NT2/D1 (cell line): ENCODE results near the gene GRIK2.

Experiments
- DNase-seq: peaks from one replicate; pipeline ENCODE4 v3.0.0-alpha.2; 2011; ENCODE audit warnings: low read depth, low spot score
- H3K27me3 ChIP-seq: 2 replicates; pipeline ENCODE4 v1.6.0; 2011; ENCODE audit warnings: mild to moderate bottlenecking; ENCODE audit not compliant: insufficient read length, insufficient read depth
- H3K36me3 ChIP-seq: 2 replicates; pipeline ENCODE4 v1.6.1; 2011; ENCODE audit warnings: mild to moderate bottlenecking, low read length, mixed read lengths; ENCODE audit not compliant: insufficient read depth, insufficient read length
- H3K4me1 ChIP-seq: 2 replicates; pipeline ENCODE4 v1.5.1; 2011; ENCODE audit not compliant: insufficient read depth, insufficient read length
- H3K4me3 ChIP-seq: 2 replicates; pipeline ENCODE4 v1.5.1; 2011; ENCODE audit warnings: low read depth; ENCODE audit not compliant: insufficient read length
- H3K9ac ChIP-seq: 2 replicates; pipeline ENCODE4 v1.6.0; 2011; ENCODE audit warnings: low read depth; ENCODE audit not compliant: insufficient read length
- H3K9me3 ChIP-seq: 2 replicates; pipeline ENCODE4 v1.5.1; 2011; ENCODE audit warnings: mild to moderate bottlenecking, low read length; ENCODE audit not compliant: insufficient read depth
- SUZ12 ChIP-seq: IDR thresholded peaks from 2 replicates; pipeline ENCODE4 v1.6.1; 2011; ENCODE audit not compliant: insufficient read length, insufficient read depth; ENCODE audit errors: extremely low read depth
- YY1 ChIP-seq: IDR thresholded peaks from 2 replicates; pipeline ENCODE4 v1.6.1; 2011; ENCODE audit not compliant: insufficient read length, insufficient read depth
- ZNF274 ChIP-seq: IDR thresholded peaks from 2 replicates; pipeline ENCODE4 v1.6.1; 2011; ENCODE audit warnings: mild to moderate bottlenecking, low read depth, low read length

Gene GRIK2

GRCh38 chr6:101395345-101395744 lies 1.8 kb downstream of the GRIK2 start:
- DNase-seq, result no peak
- no peak overlapping the region for H3K4me3 ChIP-seq
- H3K4me1 ChIP-seq, result no peaks in the 10 kb centered on the region
- peaks cover 35% of the 10 kb centered on the region for H3K27me3 ChIP-seq
- H3K9me3 ChIP-seq, result no peaks in the 10 kb centered on the region
- TF ChIP-seq SUZ12, result no peak
- no peak for TF ChIP-seq YY1
- TF ChIP-seq ZNF274, result no peak
- H3K9ac ChIP-seq, result no peak overlapping the region
- H3K36me3 ChIP-seq, result no peaks in the 10 kb centered on the region

- peaks cover 29% of the 10 kb centered on the region for H3K27me3 ChIP-seq
- H3K9me3 ChIP-seq, result no peaks in the 10 kb centered on the region
- no peak overlapping the region for H3K4me3 ChIP-seq
- H3K9ac ChIP-seq, result no peak overlapping the region
- no peak for TF ChIP-seq SUZ12
- TF ChIP-seq YY1, result no peak
- TF ChIP-seq ZNF274, result no peak
- no peak for DNase-seq
- H3K4me1 ChIP-seq, result no peaks in the 10 kb centered on the region
- no peaks in the 10 kb centered on the region for H3K36me3 ChIP-seq
These were observed 3.2 kb downstream of the GRIK2 start for GRCh38 chr6:101396548-101397173.

DNA sequence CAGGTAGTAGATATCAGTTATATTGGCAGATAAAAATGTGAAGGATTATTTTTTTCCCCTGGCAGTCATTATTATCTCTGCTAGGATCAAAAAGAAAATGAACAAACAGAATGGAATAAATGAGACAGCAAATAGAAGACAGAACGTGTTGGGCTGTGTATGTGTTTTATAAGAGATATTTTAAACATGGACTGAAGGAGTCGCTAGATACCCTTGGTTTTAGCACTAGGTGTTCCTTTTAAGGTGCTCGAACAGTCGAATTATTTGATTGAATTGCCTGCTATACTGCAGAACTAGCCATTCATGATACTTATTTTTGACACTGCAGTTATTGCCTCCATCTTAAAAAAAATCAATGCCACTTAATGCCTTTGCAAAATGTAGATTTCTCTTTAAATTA lies 3.7 kb downstream of the GRIK2 start:
- Histone ChIP-seq H3K4me3 (no peak overlapping the region), H3K27me3 (peaks cover 28% of the 10 kb centered on the region), H3K36me3 (no peaks in the 10 kb centered on the region), H3K9me3 (no peaks in the 10 kb centered on the region), H3K9ac (no peak overlapping the region), H3K4me1 (no peaks in the 10 kb centered on the region)
- TF ChIP-seq ZNF274 (no peak), YY1 (no peak), SUZ12 (no peak)
- no peak for DNase-seq

DNA sequence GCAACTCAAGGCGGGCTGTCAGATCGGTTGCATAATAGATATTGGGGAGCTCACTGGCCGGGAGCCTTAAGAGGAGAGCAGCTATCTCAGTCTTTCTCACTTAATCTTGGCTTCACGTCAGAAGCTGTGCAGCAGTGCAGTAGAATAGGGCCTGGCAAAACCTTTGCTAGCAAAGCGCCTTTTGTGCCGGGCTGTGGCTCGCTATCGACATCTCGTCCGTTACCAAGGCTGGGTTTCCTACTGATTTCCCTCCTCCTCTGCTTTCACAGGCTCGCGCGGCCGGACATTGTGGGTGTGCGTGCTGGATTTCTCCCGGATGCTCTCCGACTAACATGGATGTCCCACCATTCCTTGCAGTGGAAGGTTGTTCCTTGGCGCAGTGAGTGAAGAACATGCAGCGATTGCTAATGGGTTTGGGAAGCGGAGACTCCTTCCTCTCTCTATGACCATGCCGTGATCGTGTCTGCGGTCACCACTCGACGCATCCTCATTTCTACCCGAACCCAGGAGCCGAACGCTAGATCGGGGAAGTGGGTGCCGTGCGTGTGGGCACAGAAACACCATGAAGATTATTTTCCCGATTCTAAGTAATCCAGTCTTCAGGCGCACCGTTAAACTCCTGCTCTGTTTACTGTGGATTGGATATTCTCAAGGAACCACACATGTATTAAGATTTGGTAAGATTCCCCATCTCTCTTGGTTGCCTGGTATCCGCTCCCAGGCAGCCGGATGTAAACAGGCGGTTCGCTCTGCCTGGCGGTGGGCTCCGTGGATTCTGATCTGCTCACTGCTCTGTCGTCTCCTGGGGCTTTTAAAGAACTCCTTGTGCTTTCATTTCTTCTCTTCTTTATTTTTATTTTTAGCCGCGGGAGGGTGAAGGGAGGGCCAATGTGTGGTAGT lies 5.5 kb downstream of the GRIK2 start:
- Histone ChIP-seq H3K9me3 (no peaks in the 10 kb centered on the region), H3K9ac (no peak overlapping the region), H3K27me3 (peaks cover 16% of the 10 kb centered on the region), H3K4me3 (no peak overlapping the region), H3K36me3 (no peaks in the 10 kb centered on the region), H3K4me1 (no peaks in the 10 kb centered on the region)
- TF ChIP-seq ZNF274, result no peak
- no peak for DNase-seq

DNA sequence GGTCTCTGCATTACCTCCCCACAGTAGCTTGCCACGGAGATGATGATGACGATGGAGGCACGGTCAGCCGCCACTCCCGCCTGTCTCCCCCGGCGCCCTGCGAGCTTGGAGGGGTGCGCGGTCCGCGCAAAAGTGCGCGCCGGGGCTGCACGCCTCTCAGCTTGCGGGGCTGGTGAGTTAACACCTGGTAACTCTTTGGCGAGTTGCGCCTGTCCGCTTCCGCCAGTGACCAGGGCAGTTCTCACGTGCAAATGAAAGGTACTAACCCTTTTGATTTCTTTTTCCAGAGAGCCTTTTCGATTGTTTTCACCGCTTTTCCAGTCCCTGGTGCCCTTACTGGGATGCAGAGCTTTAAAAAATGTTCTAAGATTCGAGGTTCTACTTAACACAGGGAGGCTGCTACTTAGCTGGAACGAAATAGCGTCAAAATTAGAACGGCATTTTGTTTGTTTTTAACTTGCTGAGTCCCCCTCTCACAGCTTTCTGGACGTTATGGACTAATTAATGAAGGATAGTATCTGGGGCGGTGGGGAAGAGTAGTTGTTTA lies 6.2 kb downstream of the GRIK2 start:
- DNase-seq, result no peak
- Histone ChIP-seq H3K4me3 (no peak overlapping the region), H3K4me1 (no peaks in the 10 kb centered on the region), H3K27me3 (peaks cover 8% of the 10 kb centered on the region), H3K36me3 (no peaks in the 10 kb centered on the region), H3K9me3 (no peaks in the 10 kb centered on the region), H3K9ac (no peak overlapping the region)
- TF ChIP-seq SUZ12 (no peak), YY1 (no peak), ZNF274 (no peak)

DNA sequence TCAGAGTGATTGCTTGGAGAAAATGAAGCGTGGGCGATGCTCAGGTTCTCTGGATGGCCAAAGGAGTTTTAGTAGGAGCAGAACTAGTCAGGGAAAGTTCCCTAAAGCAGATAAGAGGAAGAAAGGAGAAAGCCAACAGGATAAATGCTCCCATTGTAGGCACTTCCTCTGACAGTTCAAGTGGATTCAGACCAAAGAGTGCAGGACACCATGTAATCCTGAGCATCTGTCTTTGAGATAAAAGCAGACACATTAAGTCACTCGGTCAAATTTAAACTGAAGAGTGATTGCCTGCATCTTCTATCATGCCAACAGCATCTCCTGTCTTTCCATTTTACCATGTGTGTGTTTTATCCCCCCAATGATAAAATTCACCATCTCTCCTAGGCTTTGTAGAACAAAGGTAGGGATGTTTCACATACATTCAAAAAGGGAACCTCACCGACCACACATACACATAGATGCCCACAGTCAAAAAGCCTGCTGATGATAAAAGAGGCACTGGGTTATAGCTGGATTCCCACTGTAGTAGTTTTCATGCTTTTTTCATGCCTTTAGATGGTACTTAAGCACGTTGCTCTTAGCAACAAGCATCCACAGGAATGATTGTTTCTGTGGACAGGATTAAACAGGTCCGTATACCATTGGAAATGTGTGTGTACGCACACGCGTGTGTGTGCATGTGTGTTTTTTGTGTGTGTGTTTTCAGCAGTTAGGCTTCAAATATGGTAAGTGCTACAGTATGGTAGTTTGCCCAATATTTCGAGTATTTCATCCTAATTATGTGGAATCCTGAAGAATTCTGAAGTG lies 7.0 kb downstream of the GRIK2 start:
- no peaks in the 10 kb centered on the region for H3K36me3 ChIP-seq
- H3K27me3 ChIP-seq, result no peaks in the 10 kb centered on the region
- H3K4me3 ChIP-seq, result no peak overlapping the region
- no peak for DNase-seq
- H3K9me3 ChIP-seq, result no peaks in the 10 kb centered on the region
- H3K9ac ChIP-seq, result no peak overlapping the region
- TF ChIP-seq SUZ12 (no peak), YY1 (no peak), ZNF274 (no peak)
- no peaks in the 10 kb centered on the region for H3K4me1 ChIP-seq

DNA sequence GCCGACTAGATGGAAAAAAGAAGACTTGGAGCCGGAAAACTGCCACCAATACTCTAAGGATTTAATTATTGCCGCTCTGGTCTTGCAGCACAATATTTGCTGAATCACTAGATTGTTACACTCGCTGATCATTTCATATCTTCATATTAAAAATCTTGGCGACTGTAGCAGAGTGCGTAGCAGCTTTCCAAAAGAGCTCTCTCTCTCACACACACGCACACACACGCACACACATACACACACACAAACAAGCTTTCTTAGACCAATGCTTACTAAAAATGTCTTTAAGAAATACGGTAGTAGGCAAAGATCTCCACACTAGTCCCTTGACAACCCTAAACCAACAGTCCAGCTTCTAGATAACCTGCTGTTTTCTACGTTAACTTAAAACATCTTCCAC lies 7.7 kb downstream of the GRIK2 start:
- no peak for TF ChIP-seq YY1
- no peak for TF ChIP-seq SUZ12
- no peak for TF ChIP-seq ZNF274
- Histone ChIP-seq H3K4me3 (no peak overlapping the region), H3K9ac (no peak overlapping the region), H3K36me3 (no peaks in the 10 kb centered on the region), H3K27me3 (no peaks in the 10 kb centered on the region), H3K4me1 (no peaks in the 10 kb centered on the region), H3K9me3 (no peaks in the 10 kb centered on the region)
- DNase-seq, result no peak
